Measurements from ENCODE around the gene SBF2. TPM values are rescaled to one million over a fixed set of nuclear protein-coding genes. Genes with fewer than 3 reads are reported as not detected.

The SBF2 gene
- total RNA-seq, 1 donor from 2014 or later = 5.3 TPM

DNA sequence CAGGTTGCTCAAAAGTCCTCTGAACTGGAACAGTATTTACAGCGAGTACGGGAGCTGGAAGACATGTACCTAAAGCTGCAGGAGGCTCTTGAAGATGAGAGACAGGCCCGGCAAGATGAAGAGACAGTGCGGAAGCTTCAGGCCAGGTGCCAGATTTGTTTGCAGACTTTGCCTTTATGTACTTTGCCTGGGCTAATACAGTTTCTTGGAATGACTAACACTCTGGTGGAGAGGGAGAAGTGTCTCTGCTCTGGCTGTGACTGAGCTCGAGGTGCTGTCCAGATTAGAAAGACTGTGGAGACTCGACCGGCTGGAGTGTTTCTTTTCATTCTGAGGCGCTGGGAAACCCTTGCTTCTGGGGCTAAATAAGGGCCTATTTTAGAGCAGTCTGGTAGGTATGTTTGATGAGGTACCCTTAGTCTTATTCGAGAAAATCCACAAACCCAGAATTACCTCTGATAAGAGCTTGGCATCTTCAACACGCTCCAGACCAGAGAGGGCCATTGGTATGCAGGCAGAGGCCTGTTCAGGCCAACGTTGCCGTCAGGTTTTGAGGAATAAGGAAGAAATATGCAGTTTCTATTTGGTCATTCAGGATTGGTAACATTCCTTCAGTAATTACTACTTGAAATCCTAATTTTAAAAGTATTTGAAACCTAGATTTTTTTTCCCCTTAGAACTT, 553.7 kb downstream of the SBF2 start:
- Mint-ChIP-seq H3K9me3 (peaks cover 17% of the 10 kb centered on the region), H3K27ac (no peak overlapping the region), H3K4me3 (no peak overlapping the region), H3K4me1 (ENCODE audit: low read depth) (peaks cover 31% of the 10 kb centered on the region), H3K27me3 (ENCODE audit: insufficient read depth) (no peaks in the 10 kb centered on the region), H3K36me3 (ENCODE audit: low read depth) (peaks cover 36% of the 10 kb centered on the region)
- DNase-seq (ENCODE audit: low spot score) = no peak
- intact Hi-C loops (cut with micrococcal nuclease) = no loop called here

DNA sequence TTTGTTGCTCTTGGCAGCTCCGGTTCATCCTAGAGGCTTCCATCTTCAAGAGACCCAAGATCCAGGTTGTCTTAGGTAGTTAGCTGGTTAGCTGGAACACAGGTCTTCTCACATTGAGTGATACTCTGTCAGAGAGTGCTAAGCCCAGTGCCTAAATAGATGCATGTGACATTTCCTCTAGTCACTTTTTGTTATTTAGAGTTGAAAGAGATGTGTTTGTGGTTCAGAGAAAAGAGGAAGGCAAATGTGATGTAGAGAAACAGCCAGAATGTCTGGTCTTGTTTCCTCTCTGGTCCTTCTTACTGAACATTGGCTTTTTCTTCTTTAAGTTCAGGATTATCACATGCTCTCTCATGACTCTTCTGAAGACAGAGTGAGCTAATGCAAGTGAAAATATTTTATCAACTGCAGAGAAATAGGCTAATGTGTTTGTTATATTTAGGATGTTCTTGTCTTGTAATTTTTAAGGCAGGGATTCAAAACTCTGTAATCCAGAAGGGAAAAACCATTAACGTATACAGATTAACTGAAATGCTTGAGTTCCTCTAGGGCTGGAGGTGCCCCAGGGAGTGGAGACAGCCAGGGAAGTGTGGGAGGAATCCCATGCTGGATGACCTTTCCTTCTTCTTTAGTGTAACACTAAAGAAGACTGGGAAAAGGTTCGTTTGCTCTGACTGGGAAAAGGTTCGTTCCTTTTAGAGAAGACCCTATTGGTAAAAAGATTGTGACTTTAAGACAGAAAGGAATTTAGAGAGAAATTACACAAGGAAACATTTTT, 554.7 kb downstream of the SBF2 start:
- no peaks in the 10 kb centered on the region for H3K27me3 Mint-ChIP-seq (ENCODE audit: insufficient read depth)
- H3K9me3 Mint-ChIP-seq = peaks cover 20% of the 10 kb centered on the region
- H3K4me3 Mint-ChIP-seq = peak overlapping the region; percentile 27
- intact Hi-C loops (cut with micrococcal nuclease) = no loop called here
- peaks cover 40% of the 10 kb centered on the region for H3K36me3 Mint-ChIP-seq (ENCODE audit: low read depth)
- H3K4me1 Mint-ChIP-seq (ENCODE audit: low read depth) = peaks cover 27% of the 10 kb centered on the region
- H3K27ac Mint-ChIP-seq = peak overlapping the region; percentile 66
- no peak for DNase-seq (ENCODE audit: low spot score)

DNA sequence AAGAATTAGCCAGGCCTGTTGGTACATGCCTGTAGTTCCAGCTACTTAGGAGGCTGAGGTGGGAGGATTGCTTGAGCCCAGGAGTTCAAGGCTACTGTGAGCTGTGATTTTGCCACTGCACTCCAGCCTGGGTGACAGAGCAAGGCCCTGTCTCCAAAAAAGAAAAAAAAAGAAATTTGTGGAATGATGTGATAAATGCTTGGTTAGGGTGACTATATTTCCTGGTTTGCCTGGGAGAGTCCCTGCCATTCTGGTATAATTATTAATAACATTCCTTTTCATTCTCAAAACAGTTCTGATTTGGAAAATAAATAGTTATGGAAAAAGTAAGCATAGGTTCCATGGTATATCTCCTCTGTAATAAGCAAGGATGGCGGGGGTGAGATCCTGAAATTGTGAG, 555.3 kb downstream of the SBF2 start:
- Mint-ChIP-seq H3K27me3 (ENCODE audit: insufficient read depth) (no peaks in the 10 kb centered on the region), H3K4me1 (ENCODE audit: low read depth) (peaks cover 27% of the 10 kb centered on the region), H3K4me3 (peak overlapping the region; percentile 27), H3K27ac (peak overlapping the region; percentile 66), H3K9me3 (peaks cover 20% of the 10 kb centered on the region), H3K36me3 (ENCODE audit: low read depth) (peaks cover 44% of the 10 kb centered on the region)
- no peak for DNase-seq (ENCODE audit: low spot score)
- intact Hi-C loops (cut with micrococcal nuclease) = no loop called here

DNA sequence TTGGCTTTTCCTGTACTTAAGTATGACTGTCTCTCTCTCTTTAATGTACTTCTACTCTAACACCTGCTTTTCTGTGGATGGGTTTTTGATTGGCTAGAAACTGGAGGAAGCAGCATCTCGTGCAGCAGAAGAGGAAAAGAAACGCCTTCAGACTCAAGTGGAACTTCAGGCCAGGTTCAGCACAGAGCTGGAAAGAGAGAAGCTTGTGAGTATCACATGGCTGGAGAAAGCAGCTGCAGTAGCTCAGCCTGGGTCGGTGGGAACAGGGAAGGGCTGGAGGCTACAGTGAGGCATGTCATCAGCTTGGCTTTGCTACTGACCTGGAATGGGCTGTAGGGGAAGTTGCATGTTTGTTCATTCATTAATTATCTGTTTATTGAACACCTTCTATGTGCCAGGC, 555.9 kb downstream of the SBF2 start:
- no peak for DNase-seq (ENCODE audit: low spot score)
- Mint-ChIP-seq H3K4me1 (ENCODE audit: low read depth) (peaks cover 27% of the 10 kb centered on the region), H3K27me3 (ENCODE audit: insufficient read depth) (no peaks in the 10 kb centered on the region), H3K4me3 (no peak overlapping the region), H3K36me3 (ENCODE audit: low read depth) (peaks cover 44% of the 10 kb centered on the region), H3K9me3 (peaks cover 20% of the 10 kb centered on the region), H3K27ac (no peak overlapping the region)
- intact Hi-C loops (cut with micrococcal nuclease) = no loop called here

DNA sequence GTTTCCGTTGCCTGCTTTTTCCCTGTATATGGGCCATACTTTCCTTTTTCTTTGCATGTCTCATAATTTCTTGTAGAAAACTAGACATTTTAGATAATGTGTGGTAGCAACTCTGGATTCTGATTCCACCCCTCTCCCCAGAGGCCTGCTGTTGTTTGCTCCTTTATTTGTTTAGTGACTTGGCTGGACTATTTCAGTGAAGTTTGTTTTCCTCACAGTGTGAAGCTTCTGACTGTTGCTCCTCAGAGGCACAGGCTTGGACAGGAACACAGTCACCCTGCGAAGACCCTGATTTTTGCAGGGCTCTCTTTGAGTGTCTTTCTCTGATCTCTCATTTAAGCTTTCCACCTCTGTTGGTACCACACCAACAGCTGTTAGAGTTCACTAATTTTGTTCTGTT, 557.7 kb downstream of the SBF2 start:
- Mint-ChIP-seq H3K4me1 (ENCODE audit: low read depth) (peaks cover 27% of the 10 kb centered on the region), H3K9me3 (peaks cover 20% of the 10 kb centered on the region), H3K27ac (no peak overlapping the region), H3K4me3 (no peak overlapping the region), H3K27me3 (ENCODE audit: insufficient read depth) (no peaks in the 10 kb centered on the region), H3K36me3 (ENCODE audit: low read depth) (peaks cover 39% of the 10 kb centered on the region)
- no peak for DNase-seq (ENCODE audit: low spot score)
- intact Hi-C loops (cut with micrococcal nuclease) = no loop called here

DNA sequence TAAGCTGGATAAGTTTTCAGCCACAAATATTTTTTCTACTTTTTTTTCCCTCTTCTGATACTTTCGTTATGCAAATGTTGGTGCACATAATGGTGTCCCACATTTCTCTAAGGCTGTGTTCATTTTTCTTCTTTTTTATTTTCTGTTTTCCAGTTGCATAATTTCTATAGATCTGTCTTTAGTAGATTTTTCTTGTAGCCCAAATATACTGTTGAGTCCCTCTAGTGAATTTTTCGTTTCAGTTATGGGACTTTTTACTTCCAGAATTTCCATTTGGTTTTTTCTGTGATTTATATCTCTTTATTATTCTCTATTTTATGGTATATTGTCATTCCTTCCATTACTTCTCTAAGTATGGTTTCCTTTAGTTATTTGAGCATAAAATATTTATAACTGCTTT, 558.1 kb downstream of the SBF2 start:
- DNase-seq (ENCODE audit: low spot score) = no peak
- H3K36me3 Mint-ChIP-seq (ENCODE audit: low read depth) = peaks cover 38% of the 10 kb centered on the region
- no peaks in the 10 kb centered on the region for H3K27me3 Mint-ChIP-seq (ENCODE audit: insufficient read depth)
- H3K4me3 Mint-ChIP-seq = no peak overlapping the region
- intact Hi-C loops (cut with micrococcal nuclease) = no loop called here
- peaks cover 20% of the 10 kb centered on the region for H3K9me3 Mint-ChIP-seq
- peaks cover 27% of the 10 kb centered on the region for H3K4me1 Mint-ChIP-seq (ENCODE audit: low read depth)
- H3K27ac Mint-ChIP-seq = no peak overlapping the region

DNA sequence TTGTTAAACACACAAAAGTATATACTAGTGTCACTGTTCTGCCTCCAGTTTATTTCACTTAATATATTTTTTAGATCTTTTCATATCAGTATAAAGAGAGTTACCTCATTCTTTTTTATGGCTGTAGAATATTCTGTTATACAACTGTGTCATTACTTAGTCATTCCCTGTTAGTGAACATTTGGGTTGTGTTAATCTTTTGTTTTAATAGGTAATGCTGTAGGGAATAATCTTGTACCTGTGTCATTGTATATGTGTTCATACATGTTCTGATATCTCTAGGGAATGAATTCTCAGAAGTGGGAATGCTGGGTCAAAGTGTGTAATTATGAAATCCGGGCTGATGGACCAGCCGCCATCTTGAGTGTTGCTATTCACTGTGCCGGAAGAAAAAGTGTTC, 558.8 kb downstream of the SBF2 start:
- Mint-ChIP-seq H3K4me1 (ENCODE audit: low read depth) (peaks cover 27% of the 10 kb centered on the region), H3K27me3 (ENCODE audit: insufficient read depth) (no peaks in the 10 kb centered on the region), H3K36me3 (ENCODE audit: low read depth) (peaks cover 35% of the 10 kb centered on the region), H3K27ac (no peak overlapping the region), H3K4me3 (no peak overlapping the region), H3K9me3 (peaks cover 20% of the 10 kb centered on the region)
- intact Hi-C loops (cut with micrococcal nuclease) = no loop called here
- DNase-seq (ENCODE audit: low spot score) = no peak

DNA sequence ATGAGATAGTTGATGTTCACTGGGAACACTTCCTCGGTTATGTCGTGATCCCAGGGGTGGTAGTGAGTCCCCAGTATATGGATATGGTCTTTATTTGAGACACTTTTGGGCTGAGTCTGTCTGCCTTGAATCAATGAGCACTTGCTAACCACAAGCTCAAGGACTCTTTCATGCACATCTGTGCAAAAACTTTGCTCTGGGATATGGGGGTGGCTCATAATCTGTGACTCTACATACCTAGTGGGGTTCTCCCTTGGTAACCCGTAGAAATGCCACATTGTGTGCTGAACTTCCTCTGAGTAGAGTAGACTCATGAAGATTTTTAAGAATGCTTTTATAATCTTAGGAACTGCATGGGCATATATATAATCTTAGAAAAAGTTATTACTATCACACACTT, 560.8 kb downstream of the SBF2 start:
- intact Hi-C loops (cut with micrococcal nuclease) = no loop called here
- no peak for DNase-seq (ENCODE audit: low spot score)
- Mint-ChIP-seq H3K9me3 (peaks cover 20% of the 10 kb centered on the region), H3K36me3 (ENCODE audit: low read depth) (peaks cover 24% of the 10 kb centered on the region), H3K27me3 (ENCODE audit: insufficient read depth) (peaks cover 3% of the 10 kb centered on the region), H3K4me3 (no peak overlapping the region), H3K4me1 (ENCODE audit: low read depth) (peaks cover 11% of the 10 kb centered on the region), H3K27ac (no peak overlapping the region)

DNA sequence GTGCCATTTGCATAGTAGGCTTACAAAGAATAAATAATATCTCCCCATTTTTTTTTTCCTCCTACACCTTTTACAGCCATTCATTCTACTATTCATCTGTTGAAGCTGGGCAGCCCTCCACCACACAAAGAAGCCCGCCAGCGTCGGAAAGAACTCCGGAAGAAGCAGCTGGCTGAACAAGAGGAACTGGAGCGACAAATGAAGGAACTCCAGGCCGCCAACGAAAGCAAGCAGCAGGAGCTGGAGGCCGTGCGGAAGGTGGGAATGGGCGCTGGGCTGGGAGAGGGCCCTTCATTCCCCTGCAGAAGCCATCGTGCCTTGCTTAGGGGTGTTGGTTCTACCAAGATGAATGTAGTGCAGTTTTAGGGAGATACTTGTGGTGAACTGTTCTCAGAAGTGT, 561.6 kb downstream of the SBF2 start:
- no peak overlapping the region for H3K27ac Mint-ChIP-seq
- no peak overlapping the region for H3K4me3 Mint-ChIP-seq
- DNase-seq (ENCODE audit: low spot score) = no peak
- peaks cover 11% of the 10 kb centered on the region for H3K4me1 Mint-ChIP-seq (ENCODE audit: low read depth)
- H3K9me3 Mint-ChIP-seq = peaks cover 20% of the 10 kb centered on the region
- H3K27me3 Mint-ChIP-seq (ENCODE audit: insufficient read depth) = peaks cover 3% of the 10 kb centered on the region
- H3K36me3 Mint-ChIP-seq (ENCODE audit: low read depth) = peaks cover 21% of the 10 kb centered on the region
- intact Hi-C loops (cut with micrococcal nuclease) = no loop called here

DNA sequence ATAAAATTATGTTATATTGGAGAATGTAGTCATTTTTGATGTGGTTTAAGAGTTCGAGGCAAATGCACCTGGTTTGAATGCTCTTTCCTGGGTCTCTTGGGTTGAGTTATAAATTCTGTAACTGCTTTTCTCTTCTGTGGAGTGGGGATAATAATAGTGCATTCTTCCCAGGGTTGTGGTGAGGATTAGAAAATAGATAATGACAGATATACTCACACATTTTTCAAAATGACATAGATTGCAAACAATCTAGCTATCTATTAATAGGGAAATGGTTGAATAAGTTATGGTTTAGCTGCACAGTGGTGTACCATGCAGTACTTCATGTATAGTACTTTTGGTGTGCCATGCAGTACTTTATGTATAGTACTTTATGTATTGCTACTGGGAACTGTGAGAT, 562.8 kb downstream of the SBF2 start:
- intact Hi-C loops (cut with micrococcal nuclease) = no loop called here
- Mint-ChIP-seq H3K4me1 (ENCODE audit: low read depth) (peaks cover 10% of the 10 kb centered on the region), H3K27me3 (ENCODE audit: insufficient read depth) (peaks cover 3% of the 10 kb centered on the region), H3K27ac (no peak overlapping the region), H3K4me3 (no peak overlapping the region), H3K9me3 (peaks cover 12% of the 10 kb centered on the region), H3K36me3 (ENCODE audit: low read depth) (peaks cover 15% of the 10 kb centered on the region)
- DNase-seq (ENCODE audit: low spot score) = no peak

Other genes starting within 250 kb of the SBF2 start
- 2.0 and 2.3 TPM in 2 replicates for gene ADM, start 10.9 kb upstream of the SBF2 start, total RNA-seq
- 13.9 and 14.3 TPM in 2 replicates for gene AMPD3, start 161.0 kb upstream of the SBF2 start, total RNA-seq
- 12.4 and 13.2 TPM in 2 replicates for gene RNF141, start 247.0 kb upstream of the SBF2 start, total RNA-seq